Measurements from ENCODE around the gene SLC39A11. TPM values are rescaled to one million over a fixed set of nuclear protein-coding genes. Genes with fewer than 3 reads are reported as not detected.

The SLC39A11 gene
- total RNA-seq, 1 experiment from 2014 or later, result 15.8 TPM

DNA sequence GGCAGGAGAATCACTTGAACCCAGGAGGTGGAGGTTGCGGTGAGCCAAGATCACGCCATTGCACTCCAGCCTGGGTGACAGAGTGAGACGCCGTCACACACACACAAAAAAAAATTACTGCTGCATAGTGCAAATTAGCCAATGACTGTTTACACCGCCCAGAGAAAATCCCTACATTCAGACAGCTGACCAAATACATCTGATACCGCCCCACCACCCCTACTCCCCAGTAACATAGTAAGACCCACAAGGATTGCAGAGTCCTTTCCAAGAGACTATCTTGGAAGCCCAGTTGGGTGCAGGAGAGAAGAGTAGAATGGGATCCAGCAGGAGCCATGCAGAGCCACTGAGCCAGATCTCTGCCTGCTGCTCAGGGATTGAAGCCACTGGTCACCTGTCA is 63.5 kb downstream of the SLC39A11 start:
- no peak overlapping the region for H3K4me3 Mint-ChIP-seq (ENCODE audit: unreplicated experiment)
- intact Hi-C loops (cut with micrococcal nuclease), result no loop called here
- TF ChIP-seq, protein P1, sequence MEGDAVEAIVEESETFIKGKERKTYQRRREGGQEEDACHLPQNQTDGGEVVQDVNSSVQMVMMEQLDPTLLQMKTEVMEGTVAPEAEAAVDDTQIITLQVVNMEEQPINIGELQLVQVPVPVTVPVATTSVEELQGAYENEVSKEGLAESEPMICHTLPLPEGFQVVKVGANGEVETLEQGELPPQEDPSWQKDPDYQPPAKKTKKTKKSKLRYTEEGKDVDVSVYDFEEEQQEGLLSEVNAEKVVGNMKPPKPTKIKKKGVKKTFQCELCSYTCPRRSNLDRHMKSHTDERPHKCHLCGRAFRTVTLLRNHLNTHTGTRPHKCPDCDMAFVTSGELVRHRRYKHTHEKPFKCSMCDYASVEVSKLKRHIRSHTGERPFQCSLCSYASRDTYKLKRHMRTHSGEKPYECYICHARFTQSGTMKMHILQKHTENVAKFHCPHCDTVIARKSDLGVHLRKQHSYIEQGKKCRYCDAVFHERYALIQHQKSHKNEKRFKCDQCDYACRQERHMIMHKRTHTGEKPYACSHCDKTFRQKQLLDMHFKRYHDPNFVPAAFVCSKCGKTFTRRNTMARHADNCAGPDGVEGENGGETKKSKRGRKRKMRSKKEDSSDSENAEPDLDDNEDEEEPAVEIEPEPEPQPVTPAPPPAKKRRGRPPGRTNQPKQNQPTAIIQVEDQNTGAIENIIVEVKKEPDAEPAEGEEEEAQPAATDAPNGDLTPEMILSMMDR (IDR thresholded peaks at IDR 0.05; ENCODE audit: unreplicated experiment), result no peak
- no TSS peak for BruUV-seq (replicated peaks)
- ChIA-PET POLR2A (no interaction called here), CTCF (no interaction called here)
- H3K4me1 Mint-ChIP-seq (ENCODE audit: insufficient read depth, unreplicated experiment), result no peaks in the 10 kb centered on the region
- H3K27me3 Mint-ChIP-seq (ENCODE audit: insufficient read depth, unreplicated experiment), result no peaks in the 10 kb centered on the region
- no peak for DNase-seq (ENCODE audit: unreplicated experiment)
- H3K36me3 Mint-ChIP-seq (ENCODE audit: insufficient read depth, unreplicated experiment), result no peaks in the 10 kb centered on the region
- no peak overlapping the region for H3K27ac Mint-ChIP-seq (ENCODE audit: low read depth, unreplicated experiment)
- no peaks in the 10 kb centered on the region for H3K9me3 Mint-ChIP-seq (ENCODE audit: unreplicated experiment)

GRCh38 chr17:73028299-73028755 is 64.2 kb downstream of the SLC39A11 start:
- ChIA-PET POLR2A (no interaction called here), CTCF (no interaction called here)
- TF ChIP-seq, protein P1 (IDR thresholded peaks at IDR 0.05; ENCODE audit: unreplicated experiment), result no peak
- Mint-ChIP-seq H3K27me3 (ENCODE audit: insufficient read depth, unreplicated experiment) (no peaks in the 10 kb centered on the region), H3K27ac (ENCODE audit: low read depth, unreplicated experiment) (no peak overlapping the region), H3K4me3 (ENCODE audit: unreplicated experiment) (no peak overlapping the region), H3K9me3 (ENCODE audit: unreplicated experiment) (no peaks in the 10 kb centered on the region), H3K36me3 (ENCODE audit: insufficient read depth, unreplicated experiment) (no peaks in the 10 kb centered on the region), H3K4me1 (ENCODE audit: insufficient read depth, unreplicated experiment) (no peaks in the 10 kb centered on the region)
- DNase-seq (ENCODE audit: unreplicated experiment), result no peak
- intact Hi-C loops (cut with micrococcal nuclease), result no loop called here
- BruUV-seq (replicated peaks), result no TSS peak

- no peak for DNase-seq (ENCODE audit: unreplicated experiment)
- TF ChIP-seq, protein P1 (IDR thresholded peaks at IDR 0.05; ENCODE audit: unreplicated experiment), result no peak
- no TSS peak for BruUV-seq (replicated peaks)
- Mint-ChIP-seq H3K9me3 (ENCODE audit: unreplicated experiment) (no peaks in the 10 kb centered on the region), H3K36me3 (ENCODE audit: insufficient read depth, unreplicated experiment) (no peaks in the 10 kb centered on the region), H3K4me1 (ENCODE audit: insufficient read depth, unreplicated experiment) (no peaks in the 10 kb centered on the region), H3K27me3 (ENCODE audit: insufficient read depth, unreplicated experiment) (no peaks in the 10 kb centered on the region), H3K27ac (ENCODE audit: low read depth, unreplicated experiment) (no peak overlapping the region), H3K4me3 (ENCODE audit: unreplicated experiment) (no peak overlapping the region)
- CTCF ChIA-PET, result no interaction called here
- POLR2A ChIA-PET, result interaction anchor here (0.5 to 0.6 kb wide), 3 partner anchors 56 to 754 kb away, joined by 3 read pairs; no protein-coding TSS in a partner anchor
- intact Hi-C loops (cut with micrococcal nuclease), result no loop called here
Observed at GRCh38 chr17:73027130-73027741, 65.3 kb downstream of the SLC39A11 start.

GRCh38 chr17:73025041-73025560 is 67.4 kb downstream of the SLC39A11 start:
- CTCF ChIA-PET, result interaction anchor here (0.6 kb wide), 2 partner anchors 169 to 1017 kb away, joined by 3 read pairs; no protein-coding TSS in a partner anchor
- Mint-ChIP-seq H3K36me3 (ENCODE audit: insufficient read depth, unreplicated experiment) (no peaks in the 10 kb centered on the region), H3K4me3 (ENCODE audit: unreplicated experiment) (no peak overlapping the region), H3K27me3 (ENCODE audit: insufficient read depth, unreplicated experiment) (no peaks in the 10 kb centered on the region), H3K9me3 (ENCODE audit: unreplicated experiment) (no peaks in the 10 kb centered on the region), H3K27ac (ENCODE audit: low read depth, unreplicated experiment) (no peak overlapping the region), H3K4me1 (ENCODE audit: insufficient read depth, unreplicated experiment) (no peaks in the 10 kb centered on the region)
- no TSS peak for BruUV-seq (replicated peaks)
- intact Hi-C loops (cut with micrococcal nuclease), result no loop called here
- no peak for DNase-seq (ENCODE audit: unreplicated experiment)
- POLR2A ChIA-PET, result no interaction called here
- TF ChIP-seq, protein P1 (IDR thresholded peaks at IDR 0.05; ENCODE audit: unreplicated experiment), result no peak
